Stomach (tissue), 4 donors: ENCODE data around the gene DYNC1I2.

Source experiments
- POLR2A ChIP-seq, 4 donors: fragments of 450-650 bp; IDR thresholded peaks; one replicate each; pipeline ENCODE4 v1.6.1; 2016; ENCODE audit warnings: antibody characterized with exemption in 4 of 4, control low read depth in 2 of 4, mild to moderate bottlenecking in 1 of 4, moderate library complexity in 1 of 4
- POLR2AphosphoS5 ChIP-seq, 3 donors: sonication (generic); formaldehyde crosslinking; IDR thresholded peaks; one replicate each; pipeline ENCODE4 v1.6.1; 2016; ENCODE audit warnings: antibody characterized with exemption in 3 of 3
- TF ChIP-seq, protein P1 (sequence below), 7 experiments: fragments of 450-650 bp in 4 of 7; fragments of 200-600 bp in 3 of 7; sonication (generic) in 3 of 7; IDR thresholded peaks; one replicate each; pipeline ENCODE4 v1.5.1; 2016 to 2019; ENCODE audit warnings: antibody characterized with exemption in 7 of 7, control low read depth in 2 of 7, mild to moderate bottlenecking in 1 of 7

DNA sequence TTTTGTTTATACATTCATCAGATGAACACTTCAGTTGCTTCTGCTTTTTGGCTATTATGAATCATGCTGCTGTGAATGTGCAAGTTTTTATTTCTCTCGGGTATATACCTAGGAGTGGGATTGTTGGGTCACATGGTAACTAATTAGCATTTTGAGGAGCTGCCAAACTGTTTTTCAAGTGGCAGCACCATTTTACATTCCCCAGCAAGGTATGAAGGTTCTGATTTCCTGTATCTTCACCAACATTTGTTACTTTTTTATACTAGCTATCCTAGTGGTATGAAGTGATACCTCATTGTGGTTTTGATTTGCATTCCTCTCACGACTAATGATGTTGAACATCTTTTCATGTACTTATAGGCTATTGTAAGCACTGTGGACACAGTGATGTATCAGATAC lies 53.9 kb downstream of the DYNC1I2 start:
- TF ChIP-seq, protein P1, sequence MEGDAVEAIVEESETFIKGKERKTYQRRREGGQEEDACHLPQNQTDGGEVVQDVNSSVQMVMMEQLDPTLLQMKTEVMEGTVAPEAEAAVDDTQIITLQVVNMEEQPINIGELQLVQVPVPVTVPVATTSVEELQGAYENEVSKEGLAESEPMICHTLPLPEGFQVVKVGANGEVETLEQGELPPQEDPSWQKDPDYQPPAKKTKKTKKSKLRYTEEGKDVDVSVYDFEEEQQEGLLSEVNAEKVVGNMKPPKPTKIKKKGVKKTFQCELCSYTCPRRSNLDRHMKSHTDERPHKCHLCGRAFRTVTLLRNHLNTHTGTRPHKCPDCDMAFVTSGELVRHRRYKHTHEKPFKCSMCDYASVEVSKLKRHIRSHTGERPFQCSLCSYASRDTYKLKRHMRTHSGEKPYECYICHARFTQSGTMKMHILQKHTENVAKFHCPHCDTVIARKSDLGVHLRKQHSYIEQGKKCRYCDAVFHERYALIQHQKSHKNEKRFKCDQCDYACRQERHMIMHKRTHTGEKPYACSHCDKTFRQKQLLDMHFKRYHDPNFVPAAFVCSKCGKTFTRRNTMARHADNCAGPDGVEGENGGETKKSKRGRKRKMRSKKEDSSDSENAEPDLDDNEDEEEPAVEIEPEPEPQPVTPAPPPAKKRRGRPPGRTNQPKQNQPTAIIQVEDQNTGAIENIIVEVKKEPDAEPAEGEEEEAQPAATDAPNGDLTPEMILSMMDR (IDR thresholded peaks at IDR 0.05): no peak
- TF ChIP-seq POLR2A (IDR thresholded peaks at IDR 0.05) (no peak), POLR2AphosphoS5 (IDR thresholded peaks at IDR 0.05) (no peak)
